Measurements from ENCODE around the gene GET3.

GRCh38 chr19:12751635-12752034, 14.3 kb downstream of the GET3 start, which contains the start of gene BEST2:
- no peak for TF ChIP-seq CTCF (IDR thresholded peaks at IDR 0.05)
- no peak for TF ChIP-seq POLR2AphosphoS5 (IDR thresholded peaks at IDR 0.05; ENCODE audit: low read depth, low read length)
- no peak for TF ChIP-seq SIN3A (IDR thresholded peaks at IDR 0.05; ENCODE audit: borderline replicate concordance, insufficient read depth, low read depth, low read length)
- no peak for TF ChIP-seq REST (IDR thresholded peaks at IDR 0.05; ENCODE audit: insufficient read depth in 1 of 2, low read depth in 2 of 2, low read length in 1 of 2)
- no peak for TF ChIP-seq TCF7L2 (IDR thresholded peaks at IDR 0.05; ENCODE audit: low read depth, low read length)

All from Panc1 (cell line).